GM12801 (cell line): ENCODE results near the gene FOXA1.

Source experiments
- TF ChIP-seq, protein P1 (sequence below): IDR thresholded peaks from one replicate; pipeline ENCODE4 v1.5.1; 2011; ENCODE audit warnings: control low read depth; ENCODE audit not compliant: insufficient read length; ENCODE audit errors: extremely low read depth

FOXA1 gene

DNA sequence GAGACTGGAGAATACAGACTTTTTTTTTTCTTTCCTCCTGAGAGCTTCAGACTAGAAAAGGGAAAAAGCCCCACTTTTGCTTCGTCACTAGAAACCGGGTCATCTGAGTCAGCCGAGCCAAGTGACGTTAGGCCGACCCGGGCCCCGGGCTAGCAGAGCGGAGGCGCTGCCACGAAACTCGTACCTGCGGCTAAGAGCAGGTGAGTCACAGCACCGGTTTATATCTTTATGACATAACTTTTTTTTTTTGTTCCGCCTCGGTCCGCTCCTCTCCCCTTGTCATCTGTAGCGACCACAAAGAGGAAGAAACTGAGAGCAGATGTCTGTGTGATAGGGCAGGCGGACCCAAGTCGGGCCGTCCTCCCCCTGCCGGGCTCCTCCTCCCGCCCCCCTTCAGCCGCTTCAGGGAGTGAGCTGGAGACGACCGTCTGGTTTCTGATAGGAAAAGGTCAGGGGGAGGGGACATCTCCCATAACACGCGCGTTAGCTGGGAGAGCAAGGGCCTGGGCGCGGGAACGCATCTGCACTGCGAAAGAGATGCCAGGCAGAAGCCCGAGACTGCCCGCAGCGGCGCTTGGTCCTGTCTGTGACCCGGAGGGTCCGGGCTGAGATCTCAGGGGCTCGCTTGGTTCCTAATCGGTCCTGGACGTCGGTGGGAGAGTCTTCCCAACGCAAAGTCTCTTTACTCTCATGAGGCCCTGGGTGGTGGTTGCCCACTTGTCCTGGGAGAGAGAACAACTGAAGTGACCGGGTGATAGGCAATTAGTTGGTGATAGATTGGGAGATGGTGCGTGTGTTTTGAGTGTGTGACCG is 966 bp upstream of the FOXA1 start:
- TF ChIP-seq, protein P1, sequence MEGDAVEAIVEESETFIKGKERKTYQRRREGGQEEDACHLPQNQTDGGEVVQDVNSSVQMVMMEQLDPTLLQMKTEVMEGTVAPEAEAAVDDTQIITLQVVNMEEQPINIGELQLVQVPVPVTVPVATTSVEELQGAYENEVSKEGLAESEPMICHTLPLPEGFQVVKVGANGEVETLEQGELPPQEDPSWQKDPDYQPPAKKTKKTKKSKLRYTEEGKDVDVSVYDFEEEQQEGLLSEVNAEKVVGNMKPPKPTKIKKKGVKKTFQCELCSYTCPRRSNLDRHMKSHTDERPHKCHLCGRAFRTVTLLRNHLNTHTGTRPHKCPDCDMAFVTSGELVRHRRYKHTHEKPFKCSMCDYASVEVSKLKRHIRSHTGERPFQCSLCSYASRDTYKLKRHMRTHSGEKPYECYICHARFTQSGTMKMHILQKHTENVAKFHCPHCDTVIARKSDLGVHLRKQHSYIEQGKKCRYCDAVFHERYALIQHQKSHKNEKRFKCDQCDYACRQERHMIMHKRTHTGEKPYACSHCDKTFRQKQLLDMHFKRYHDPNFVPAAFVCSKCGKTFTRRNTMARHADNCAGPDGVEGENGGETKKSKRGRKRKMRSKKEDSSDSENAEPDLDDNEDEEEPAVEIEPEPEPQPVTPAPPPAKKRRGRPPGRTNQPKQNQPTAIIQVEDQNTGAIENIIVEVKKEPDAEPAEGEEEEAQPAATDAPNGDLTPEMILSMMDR, result no peak

DNA sequence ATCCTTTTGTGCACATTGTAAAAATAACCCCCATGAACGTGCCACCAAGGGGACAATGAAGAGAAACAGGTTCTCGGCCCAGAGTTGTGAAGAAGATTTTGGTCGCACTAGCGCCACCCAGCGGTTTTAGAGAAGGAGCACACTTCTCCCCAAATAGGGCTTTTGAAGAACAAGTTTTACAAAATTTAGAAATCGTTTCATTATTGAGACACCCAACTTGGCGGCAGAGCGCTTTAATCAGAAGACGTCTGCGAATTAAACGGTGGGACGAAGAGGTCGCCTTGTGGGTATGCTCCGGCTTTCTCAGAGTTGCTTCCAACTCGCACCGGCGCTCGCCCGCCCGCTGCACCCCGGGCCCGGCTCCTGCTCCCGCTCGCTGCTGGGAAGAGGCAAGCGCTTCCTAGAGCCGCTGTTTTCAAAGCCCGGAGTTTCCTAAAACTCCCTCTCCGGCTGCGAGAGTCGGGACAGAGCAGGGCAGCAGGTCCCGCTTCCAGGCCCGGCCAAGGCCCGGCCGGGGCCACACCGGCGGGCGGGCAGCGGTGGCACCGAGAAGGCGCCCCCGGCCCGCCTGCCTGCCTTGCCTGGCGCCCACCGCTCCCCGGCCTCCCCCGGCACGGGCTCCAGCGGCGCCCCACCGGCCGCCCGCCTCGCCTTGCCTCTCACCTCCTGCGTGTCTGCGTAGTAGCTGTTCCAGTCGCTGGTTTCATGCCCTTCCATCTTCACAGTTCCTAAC is 645 bp downstream of the FOXA1 start:
- TF ChIP-seq, protein P1, result no peak

DNA sequence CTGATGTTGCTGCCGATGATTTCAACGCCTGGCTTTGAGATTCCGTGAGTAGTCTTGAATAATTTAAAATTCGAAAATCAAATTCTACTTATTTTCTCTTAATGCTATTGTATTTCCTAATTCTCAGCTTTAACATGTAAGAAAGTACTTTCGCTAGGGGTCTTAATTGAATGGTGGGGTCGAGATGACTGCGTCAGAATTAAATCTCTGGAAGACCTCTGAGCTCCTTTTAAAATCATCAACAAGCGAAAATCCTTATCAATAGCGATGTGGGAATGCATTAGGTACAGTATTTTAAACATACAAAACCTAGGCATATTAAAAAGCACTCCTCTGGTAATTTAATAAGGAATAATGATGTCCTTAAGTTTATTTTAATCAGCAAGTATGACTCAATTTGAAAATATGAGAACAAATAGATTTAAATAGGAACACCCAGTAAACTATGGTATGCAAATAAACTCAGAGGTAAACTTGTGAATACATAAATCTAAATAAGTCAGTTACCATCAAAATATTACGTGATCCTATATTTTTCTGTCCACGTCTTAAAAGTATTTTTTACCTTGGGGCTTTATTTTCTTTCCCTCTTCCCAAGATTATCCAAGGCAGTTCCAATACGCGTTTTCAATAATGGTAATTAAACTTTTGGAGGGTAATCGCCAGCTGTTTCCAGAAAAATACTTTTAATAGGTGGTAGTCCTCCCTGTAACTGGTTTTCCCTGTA is 1.4 kb downstream of the FOXA1 start:
- TF ChIP-seq, protein P1, result no peak

DNA sequence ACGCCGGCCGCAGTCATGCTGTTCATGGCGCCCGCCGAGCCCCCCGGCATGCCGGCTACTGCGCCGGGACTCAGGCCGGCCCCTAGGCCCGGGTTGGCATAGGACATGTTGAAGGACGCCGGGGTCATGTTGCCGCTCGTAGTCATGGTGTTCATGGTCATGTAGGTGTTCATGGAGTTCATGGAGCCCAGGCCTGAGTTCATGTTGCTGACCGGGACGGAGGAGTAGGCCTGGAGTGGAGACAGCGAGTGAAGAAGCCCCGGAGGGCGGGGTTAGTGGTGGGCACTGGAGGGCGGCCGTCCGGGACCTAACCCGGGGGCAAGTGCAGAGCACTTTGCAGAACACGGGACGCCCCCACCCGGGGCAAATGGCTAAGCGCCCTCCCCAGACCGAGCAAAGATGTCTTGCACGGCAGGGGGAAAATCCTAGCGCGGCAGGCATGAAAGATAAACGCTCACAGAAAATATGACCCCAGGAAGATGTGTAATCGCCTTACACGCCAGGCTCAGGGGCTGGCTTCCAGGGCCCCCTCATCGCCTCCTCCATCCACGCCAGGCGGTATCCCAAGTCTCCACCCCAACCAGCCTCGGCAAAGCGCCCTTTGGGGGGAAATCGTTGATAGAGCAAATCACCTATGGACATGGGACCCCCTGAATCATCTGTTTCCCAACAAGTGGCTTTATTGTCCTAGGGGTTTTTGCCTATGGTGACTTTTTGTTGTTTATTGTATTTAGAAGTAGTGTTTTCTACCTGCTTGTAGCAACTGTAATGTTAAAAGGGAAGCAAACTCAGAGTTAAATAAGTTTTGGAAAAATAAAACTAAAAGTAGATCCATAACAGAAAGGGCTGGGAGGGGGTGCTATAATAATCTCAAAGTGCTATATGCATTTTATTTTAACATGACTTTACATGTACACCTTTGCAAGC is 2.3 kb downstream of the FOXA1 start:
- TF ChIP-seq, protein P1, result no peak

DNA sequence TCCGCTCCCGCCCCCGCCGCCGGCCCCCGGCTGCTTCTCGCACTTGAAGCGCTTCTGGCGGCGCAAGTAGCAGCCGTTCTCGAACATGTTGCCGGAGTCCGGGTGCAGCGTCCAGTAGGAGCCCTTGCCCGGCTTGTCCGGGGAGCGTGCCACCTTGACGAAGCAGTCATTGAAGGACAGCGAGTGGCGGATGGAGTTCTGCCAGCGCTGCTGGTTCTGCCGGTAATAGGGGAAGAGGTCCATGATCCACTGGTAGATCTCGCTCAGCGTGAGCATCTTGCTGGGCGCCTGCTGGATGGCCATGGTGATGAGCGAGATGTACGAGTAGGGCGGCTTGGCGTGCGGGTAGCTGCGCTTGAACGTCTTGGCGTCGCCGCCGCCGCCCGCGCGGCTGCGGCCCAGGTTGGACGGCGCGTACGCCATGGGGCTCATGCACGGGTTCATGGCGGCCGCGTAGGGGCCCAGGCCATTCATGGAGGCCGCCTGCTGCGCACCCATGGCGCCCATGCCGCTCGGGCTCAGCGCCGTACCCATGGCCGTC is 3.0 kb downstream of the FOXA1 start:
- TF ChIP-seq, protein P1, result no peak

DNA sequence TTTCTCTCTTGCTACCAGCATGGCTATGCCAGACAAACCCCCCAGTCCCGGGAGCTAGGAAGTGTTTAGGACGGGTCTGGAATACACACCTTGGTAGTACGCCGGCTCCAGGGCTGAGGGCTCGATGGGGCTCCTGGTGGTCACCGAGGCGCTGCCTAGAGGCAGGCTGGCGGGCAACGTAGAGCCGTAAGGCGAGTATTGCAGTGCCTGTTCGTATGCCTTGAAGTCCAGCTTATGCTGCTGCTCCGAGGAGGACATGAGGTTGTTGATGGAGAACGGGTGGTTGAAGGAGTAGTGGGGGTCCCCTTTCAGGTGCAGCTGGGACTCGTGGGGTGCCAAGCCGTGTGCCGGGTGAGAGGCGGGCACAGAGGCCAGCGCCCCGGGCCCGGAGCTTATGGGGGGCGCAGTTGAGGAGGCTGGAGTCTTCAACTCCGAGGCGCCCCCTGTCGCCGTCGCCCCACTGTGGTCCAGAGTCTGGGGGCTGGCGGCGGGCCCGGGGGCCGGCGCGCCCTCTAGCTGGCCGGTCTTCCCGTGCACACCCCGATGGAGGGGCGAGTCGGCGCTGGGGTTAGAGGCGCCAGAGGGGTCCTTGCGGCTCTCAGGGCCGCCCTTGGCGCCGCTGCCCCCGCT is 3.6 kb downstream of the FOXA1 start:
- TF ChIP-seq, protein P1, result no peak
